Pancreas (tissue), 10 donors: ENCODE results near the gene RRBP1. TPM values are rescaled to one million over a fixed set of nuclear protein-coding genes. Genes with fewer than 3 reads are reported as not detected.

Source experiments
- ATAC-seq, 4 donors: fragments of 200-7000 bp; cut with Tn5 transposase; one replicate each; pipeline versions ENCODE4 v1.8.0 to v1.9.1; 2020; ENCODE audit warnings: mild to moderate bottlenecking in 4 of 4, moderate library complexity in 4 of 4
- DNase-seq, 6 donors: peaks; one replicate each; pipeline ENCODE4 v3.0.0-alpha.2; 2020
- FAIRE-seq: peaks from 2 replicates; lab custom pipeline; 2012; peaks lifted over from hg19 to GRCh38; lab: Jason Lieb, UNC
- H3K27ac ChIP-seq, 4 donors: fragments of 200-600 bp; sonication (generic); 1 replicate in 3 of 4; 2 replicates in 1 of 4; pipeline versions ENCODE4 v1.5.0 to v1.8.0; 2020
- H3K27me3 ChIP-seq, 4 donors: fragments of 200-600 bp; one replicate each; pipeline ENCODE4 v1.8.0; 2021
- H3K36me3 ChIP-seq, 3 donors: fragments of 200-600 bp; sonication (generic) in 1 of 3; one replicate each; pipeline versions ENCODE4 v1.5.0 to v1.8.0; 2020 to 2021
- H3K4me1 ChIP-seq, 3 donors: fragments of 200-600 bp; one replicate each; pipeline ENCODE4 v1.8.0; 2021
- H3K4me3 ChIP-seq, 4 donors: fragments of 200-600 bp; sonication (generic) in 2 of 4; one replicate each; pipeline versions ENCODE4 v1.5.0 to v1.8.0; 2020 to 2021
- H3K9me3 ChIP-seq, 4 donors: fragments of 200-600 bp; one replicate each; pipeline ENCODE4 v1.8.0; 2021
- WGBS, 2 donors: extraction: QIAGEN DNeasy Blood & Tissue Kit; methylation state at CpG; one replicate each; pipeline ENCODE4 v1.1.7; 2013; 5-methylcytosine and 5-hydroxymethylcytosine counted together
- intact Hi-C, 3 donors: fragments of 100-400 bp; cut with DNase I; formaldehyde crosslinking; loops; one replicate each; pipeline versions ENCODE4 v1.11.1 to v1.14.2; 2022
- polyA plus RNA-seq, 2 donors: library from polyadenylated mRNA; stranded (reverse); fragments of 200-250 nt; gene quantifications; one replicate each; pipeline ENCODE4 v1.2.3, GENCODE V29; 2013
- total RNA-seq, 6 donors: library from RNA; stranded (reverse); fragmentation: NEBNext Ultra II Directional in 4 of 6; extraction: Animal tissue kit (Norgen Biotek cat#: 25700) in 4 of 6; gene quantifications; one replicate each; pipeline versions ENCODE4 v1.2.1 to v1.2.4, GENCODE V29; 2021 to 2023
- TF ChIP-seq, protein P1 (sequence below), 4 donors: fragments of 200-600 bp; sonication (generic) in 3 of 4; IDR thresholded peaks; one replicate each; pipeline versions ENCODE4 v1.5.0 to v1.8.0; 2021; ENCODE audit warnings: antibody characterized with exemption in 4 of 4
- donor health status: healthy with polysubstance abuse.
- donor health status: DM: no; HTN: no; CAD: no; lungs with moderate emphysema.
- donor health status: DM: no; HTN: no; CAD: no.
- donor health status: control.
- donor health status: control.
- donor health status: Bipolar disorder and iron deficiency.
- donor health status: DM: yes; HTN: yes; CAD: no.
- donor health status: DM: no; HTN: no; CAD: no.
- donor health status: DM: no; HTN: no; CAD: no.
- donor health status: DM: yes; HTN: yes; CAD: no.

RRBP1 gene
- total and polyA plus RNA-seq, 8 donors = 170 to 442 (median 348) TPM

- Histone ChIP-seq H3K4me1 (peaks cover 29 to 65% (median 59%) of the 10 kb centered on the region in 3 donors), H3K9me3 (no peaks in the 10 kb centered on the region), H3K27ac (no peak overlapping the region), H3K27me3 (no peaks in the 10 kb centered on the region), H3K36me3 (peaks cover 0 to 8% (median 0%) of the 10 kb centered on the region in 3 donors), H3K4me3 (no peak overlapping the region)
- DNase-seq (no peak), FAIRE-seq (no peak), ATAC-seq (no peak)
- TF ChIP-seq, protein P1, sequence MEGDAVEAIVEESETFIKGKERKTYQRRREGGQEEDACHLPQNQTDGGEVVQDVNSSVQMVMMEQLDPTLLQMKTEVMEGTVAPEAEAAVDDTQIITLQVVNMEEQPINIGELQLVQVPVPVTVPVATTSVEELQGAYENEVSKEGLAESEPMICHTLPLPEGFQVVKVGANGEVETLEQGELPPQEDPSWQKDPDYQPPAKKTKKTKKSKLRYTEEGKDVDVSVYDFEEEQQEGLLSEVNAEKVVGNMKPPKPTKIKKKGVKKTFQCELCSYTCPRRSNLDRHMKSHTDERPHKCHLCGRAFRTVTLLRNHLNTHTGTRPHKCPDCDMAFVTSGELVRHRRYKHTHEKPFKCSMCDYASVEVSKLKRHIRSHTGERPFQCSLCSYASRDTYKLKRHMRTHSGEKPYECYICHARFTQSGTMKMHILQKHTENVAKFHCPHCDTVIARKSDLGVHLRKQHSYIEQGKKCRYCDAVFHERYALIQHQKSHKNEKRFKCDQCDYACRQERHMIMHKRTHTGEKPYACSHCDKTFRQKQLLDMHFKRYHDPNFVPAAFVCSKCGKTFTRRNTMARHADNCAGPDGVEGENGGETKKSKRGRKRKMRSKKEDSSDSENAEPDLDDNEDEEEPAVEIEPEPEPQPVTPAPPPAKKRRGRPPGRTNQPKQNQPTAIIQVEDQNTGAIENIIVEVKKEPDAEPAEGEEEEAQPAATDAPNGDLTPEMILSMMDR (IDR thresholded peaks at IDR 0.05) = no peak
- intact Hi-C loops = no loop called here
- WGBS, 2 donors = 30 to 52% methylated on average over 1 of the region's 1 CpG
These were observed 11.0 kb downstream of the RRBP1 start for GRCh38 chr20:17671011-17671410.

- Histone ChIP-seq H3K36me3 (peaks cover 0 to 8% (median 0%) of the 10 kb centered on the region in 3 donors), H3K27ac (no peak overlapping the region), H3K9me3 (no peaks in the 10 kb centered on the region), H3K27me3 (no peaks in the 10 kb centered on the region), H3K4me1 (peaks cover 20 to 66% (median 60%) of the 10 kb centered on the region in 3 donors), H3K4me3 (no peak overlapping the region)
- intact Hi-C loops = no loop called here
- TF ChIP-seq, protein P1 (IDR thresholded peaks at IDR 0.05) = no peak
- FAIRE-seq = no peak
- DNase-seq = no peak
- ATAC-seq = no peak
- WGBS, 2 donors = 41 to 44% methylated on average over 12 of the region's 12 CpGs
These were observed 12.6 kb downstream of the RRBP1 start for GRCh38 chr20:17669306-17669931.

DNA sequence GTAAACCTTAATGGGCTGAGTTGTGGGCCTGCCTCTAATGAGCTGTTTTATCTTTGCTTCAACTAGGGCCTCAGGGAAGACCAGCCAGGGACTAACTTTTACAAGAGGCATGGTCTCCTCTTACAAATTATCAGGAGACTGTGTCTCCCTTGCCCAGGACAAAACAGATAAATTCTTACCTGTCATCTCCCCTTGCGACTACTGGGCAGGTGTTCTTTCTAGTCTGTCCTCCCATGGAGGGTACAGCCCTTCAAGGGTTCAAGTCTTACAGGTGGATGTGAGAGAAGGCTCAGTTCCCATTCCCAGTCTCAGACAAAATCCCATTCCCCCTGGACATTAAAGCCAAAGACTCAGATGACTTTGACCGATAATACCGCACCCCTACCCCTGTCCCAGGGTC lies 13.6 kb downstream of the RRBP1 start:
- Histone ChIP-seq H3K27ac (peak overlapping the region in 1 of 4 donors; percentile 3), H3K4me3 (no peak overlapping the region), H3K4me1 (peaks cover 26 to 66% (median 56%) of the 10 kb centered on the region in 3 donors), H3K9me3 (no peaks in the 10 kb centered on the region), H3K36me3 (peaks cover 0 to 8% (median 0%) of the 10 kb centered on the region in 3 donors), H3K27me3 (no peaks in the 10 kb centered on the region)
- FAIRE-seq (no peak), DNase-seq (no peak), ATAC-seq (no peak)
- intact Hi-C loops = no loop called here
- WGBS, 2 donors = 41 to 43% methylated on average over 3 of the region's 3 CpGs
- TF ChIP-seq, protein P1 (IDR thresholded peaks at IDR 0.05) = no peak

DNA sequence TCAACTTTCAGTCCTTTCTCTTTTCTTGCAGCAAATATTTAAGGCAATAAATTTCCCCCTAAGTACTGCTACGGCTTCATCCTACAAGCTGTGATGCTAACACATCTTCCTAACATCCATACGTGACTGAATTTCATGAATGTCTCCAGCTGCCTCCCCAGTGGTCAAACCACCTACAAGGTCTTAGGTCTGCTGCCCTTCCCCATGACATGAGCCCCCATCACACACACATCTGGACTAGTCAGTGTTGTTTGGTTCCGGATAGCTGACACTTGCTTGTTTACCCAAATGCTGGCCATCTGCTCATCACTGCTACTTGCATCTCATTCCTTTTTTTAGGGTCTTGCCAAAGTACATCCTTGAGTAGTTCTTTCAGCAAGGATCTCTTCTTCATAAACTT lies 14.6 kb downstream of the RRBP1 start:
- Histone ChIP-seq H3K4me3 (no peak overlapping the region), H3K36me3 (peaks cover 0 to 8% (median 0%) of the 10 kb centered on the region in 3 donors), H3K27me3 (no peaks in the 10 kb centered on the region), H3K9me3 (no peaks in the 10 kb centered on the region), H3K27ac (no peak overlapping the region), H3K4me1 (peaks cover 29 to 65% (median 57%) of the 10 kb centered on the region in 3 donors)
- no peak for FAIRE-seq
- 51 to 54% methylated on average over 3 of the region's 3 CpGs for WGBS, 2 donors
- TF ChIP-seq, protein P1 (IDR thresholded peaks at IDR 0.05) = no peak
- intact Hi-C loops = no loop called here
- ATAC-seq = no peak
- peak in 1 of 6 donors; percentile 4 for DNase-seq

GRCh38 chr20:17666481-17666880 lies 15.6 kb downstream of the RRBP1 start:
- ATAC-seq = peak in 2 of 4 donors; percentile 12 to 22
- intact Hi-C loops = no loop called here

More at GRCh38 chr20:17666481-17666880, 15.6 kb downstream of the RRBP1 start:
- FAIRE-seq (no peak), DNase-seq (peak in 1 of 6 donors; percentile 4)
- no peak overlapping the region for H3K4me3 ChIP-seq
- TF ChIP-seq, protein P1 (IDR thresholded peaks at IDR 0.05) = no peak
- no peaks in the 10 kb centered on the region for H3K27me3 ChIP-seq
- peaks cover 0 to 8% (median 0%) of the 10 kb centered on the region in 3 donors for H3K36me3 ChIP-seq
- peak overlapping the region in 2 of 4 donors; percentile 0 to 73 for H3K27ac ChIP-seq
- H3K4me1 ChIP-seq = peaks cover 32 to 72% (median 59%) of the 10 kb centered on the region in 3 donors
- no peaks in the 10 kb centered on the region for H3K9me3 ChIP-seq
- 27 to 37% methylated on average over 2 of the region's 2 CpGs for WGBS, 2 donors
